HG03196 (cell line): ENCODE data around the gene OR4C45.
"Not testable (repeated sequence)": the region's sequence is repeated elsewhere in the genome, so short reads cannot be mapped to it uniquely, and the experiment has no call there.

Source experiments
- ATAC-seq: cut with Tn5 transposase; IDR thresholded peaks from one replicate; pipeline ENCODE4 v1.9.1; 2021; ENCODE audit not compliant: unreplicated experiment

The OR4C45 gene

GRCh38 chr11:50032574-50032973 is at the start of gene OR4C45:
TSS of gene OR4C45 (plus strand) at chr11:50032874.
- no peak for ATAC-seq

DNA sequence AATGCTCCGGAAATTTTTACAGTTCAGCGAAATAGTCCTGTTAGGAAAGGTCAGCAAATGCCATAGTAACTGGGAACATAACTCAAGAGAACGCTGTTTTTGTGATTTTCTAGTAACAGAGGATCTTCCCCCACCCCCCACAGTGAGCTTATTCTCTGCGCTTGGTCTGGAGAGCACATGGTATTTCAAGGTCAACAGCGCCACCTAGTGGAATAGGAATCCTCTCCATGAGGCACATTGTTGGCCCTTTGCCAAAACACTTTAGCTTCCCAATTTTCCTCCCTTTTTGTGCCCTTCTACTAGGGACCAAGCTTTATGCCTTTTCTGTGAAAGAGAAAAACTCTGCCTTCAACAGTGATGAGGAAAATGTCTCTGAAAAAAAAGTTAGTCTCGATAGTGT is 37.1 kb upstream of the OR4C45 start:
- ATAC-seq: no peak

GRCh38 chr11:50030193-50030592 is 2.5 kb upstream of the OR4C45 start:
- no peak for ATAC-seq

GRCh38 chr11:50036239-50036638 is 3.6 kb downstream of the OR4C45 start:
- not testable (repeated sequence) for ATAC-seq

- no peak for ATAC-seq
Measured at GRCh38 chr11:50037251-50037650, 4.6 kb downstream of the OR4C45 start.

DNA sequence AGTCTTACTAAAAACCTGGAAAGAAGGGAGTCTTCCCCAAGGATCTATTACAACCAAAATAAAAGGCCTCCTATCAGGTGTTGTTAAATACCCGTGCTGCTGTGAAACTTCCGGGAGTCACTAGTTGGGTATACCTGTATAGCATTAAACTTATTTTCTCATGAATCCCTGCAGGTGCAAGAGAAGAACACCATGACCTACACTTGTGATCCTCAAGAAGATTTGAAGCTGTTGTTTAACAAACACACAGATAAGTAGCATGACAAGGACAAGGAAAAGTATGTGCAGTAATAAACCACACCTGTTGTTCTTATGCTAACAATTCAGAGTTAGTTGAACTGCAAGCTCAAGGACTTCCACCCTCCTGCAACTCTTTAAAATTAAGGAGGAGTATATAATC is 12.0 kb downstream of the OR4C45 start:
- no peak for ATAC-seq

DNA sequence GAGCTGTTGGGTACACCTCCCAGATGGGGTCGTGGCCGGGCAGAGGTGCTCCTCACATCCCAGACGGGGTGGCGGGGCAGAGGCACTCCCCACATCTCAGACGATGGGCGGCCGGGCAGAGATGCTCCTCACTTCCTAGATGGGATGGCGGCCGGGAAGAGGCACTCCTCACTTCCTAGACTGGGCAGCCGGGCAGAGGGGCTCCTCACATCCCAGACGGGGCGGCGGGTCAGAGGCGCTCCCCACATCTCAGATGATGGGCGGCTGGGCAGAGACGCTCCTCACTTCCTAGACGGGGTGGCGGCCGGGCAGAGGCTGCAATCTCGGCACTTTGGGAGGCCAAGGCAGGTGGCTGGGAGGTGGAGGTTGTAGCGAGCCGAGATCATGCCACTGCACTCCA is 30.4 kb downstream of the OR4C45 start:
- not testable (repeated sequence) for ATAC-seq

- no peak for ATAC-seq
Measured at GRCh38 chr11:50070389-50070788, 37.7 kb downstream of the OR4C45 start.

DNA sequence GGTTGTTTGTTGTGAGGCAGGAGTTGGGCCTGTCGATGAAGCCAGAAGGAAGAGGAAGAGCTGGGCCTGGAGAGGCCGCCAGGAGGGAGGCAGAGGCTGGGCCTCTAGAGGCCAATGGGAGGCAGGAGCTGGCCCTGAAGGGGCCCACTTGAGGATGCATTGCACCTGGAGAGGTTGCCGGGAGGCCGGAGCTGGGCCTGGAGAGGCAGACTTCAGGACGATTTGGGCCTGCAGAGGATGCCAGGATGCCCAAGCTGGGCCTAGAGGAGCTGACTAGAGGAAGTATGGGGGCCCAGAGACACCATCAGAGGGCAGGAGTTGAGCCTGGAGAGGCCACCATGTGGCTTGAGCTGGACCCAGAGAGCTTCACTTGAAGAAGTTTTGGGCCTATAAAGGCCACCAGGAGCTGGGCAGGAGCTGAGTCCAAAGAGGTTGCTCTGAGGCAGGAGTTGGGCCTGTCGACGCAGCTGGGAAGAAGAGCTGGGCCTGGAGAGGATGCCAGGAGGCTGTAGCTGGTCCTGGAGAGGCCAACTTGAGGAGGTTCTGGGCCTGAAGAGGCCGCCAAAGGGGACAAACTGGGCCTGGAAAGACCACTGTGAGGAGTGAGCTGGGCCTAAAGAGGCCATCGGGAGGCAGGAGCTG is 39.0 kb downstream of the OR4C45 start:
- no peak for ATAC-seq

DNA sequence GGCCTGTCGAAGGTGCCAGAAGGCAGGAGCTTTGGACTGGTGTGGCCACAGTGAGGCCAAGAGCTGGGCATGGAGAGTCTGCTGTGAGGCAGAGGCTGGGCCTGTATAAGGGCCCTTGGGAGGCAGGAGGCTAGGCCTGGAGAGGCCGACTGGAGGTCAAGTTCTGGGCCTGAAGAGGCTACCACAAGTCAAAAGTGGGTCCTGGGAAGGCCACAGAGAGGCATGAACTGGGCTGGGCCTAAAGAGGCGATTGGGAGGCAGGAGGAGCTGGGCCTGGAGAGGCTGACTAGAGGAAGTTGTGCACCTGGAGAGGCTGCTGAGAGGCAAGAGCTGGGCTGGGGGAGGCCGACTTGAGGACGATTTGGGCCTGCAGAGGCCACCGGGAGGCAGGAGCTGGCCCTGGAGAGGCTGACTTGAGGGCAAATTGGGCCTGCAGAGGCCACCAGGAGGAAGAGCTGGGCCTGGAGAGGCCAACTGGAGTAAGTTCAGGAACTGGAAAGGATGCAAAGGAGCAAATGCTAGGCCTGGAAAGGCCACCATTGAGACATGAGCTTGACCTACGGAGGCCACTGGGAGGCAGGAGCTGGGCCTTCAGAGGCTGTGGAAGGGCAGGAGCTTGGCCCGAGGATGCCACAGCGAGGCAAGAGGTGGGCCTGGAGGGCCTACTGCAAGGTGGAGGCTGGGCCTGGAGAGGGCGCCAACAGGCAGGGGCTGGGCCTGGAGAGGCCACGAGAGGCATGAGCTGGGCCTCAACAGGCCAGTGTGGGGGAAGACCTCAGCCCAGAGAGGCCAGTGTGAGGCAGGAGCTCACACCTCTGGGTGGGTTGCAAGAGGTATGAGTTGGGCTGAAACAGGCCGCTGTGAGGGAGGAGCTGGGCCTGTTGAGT is 39.8 kb downstream of the OR4C45 start:
- no peak for ATAC-seq

DNA sequence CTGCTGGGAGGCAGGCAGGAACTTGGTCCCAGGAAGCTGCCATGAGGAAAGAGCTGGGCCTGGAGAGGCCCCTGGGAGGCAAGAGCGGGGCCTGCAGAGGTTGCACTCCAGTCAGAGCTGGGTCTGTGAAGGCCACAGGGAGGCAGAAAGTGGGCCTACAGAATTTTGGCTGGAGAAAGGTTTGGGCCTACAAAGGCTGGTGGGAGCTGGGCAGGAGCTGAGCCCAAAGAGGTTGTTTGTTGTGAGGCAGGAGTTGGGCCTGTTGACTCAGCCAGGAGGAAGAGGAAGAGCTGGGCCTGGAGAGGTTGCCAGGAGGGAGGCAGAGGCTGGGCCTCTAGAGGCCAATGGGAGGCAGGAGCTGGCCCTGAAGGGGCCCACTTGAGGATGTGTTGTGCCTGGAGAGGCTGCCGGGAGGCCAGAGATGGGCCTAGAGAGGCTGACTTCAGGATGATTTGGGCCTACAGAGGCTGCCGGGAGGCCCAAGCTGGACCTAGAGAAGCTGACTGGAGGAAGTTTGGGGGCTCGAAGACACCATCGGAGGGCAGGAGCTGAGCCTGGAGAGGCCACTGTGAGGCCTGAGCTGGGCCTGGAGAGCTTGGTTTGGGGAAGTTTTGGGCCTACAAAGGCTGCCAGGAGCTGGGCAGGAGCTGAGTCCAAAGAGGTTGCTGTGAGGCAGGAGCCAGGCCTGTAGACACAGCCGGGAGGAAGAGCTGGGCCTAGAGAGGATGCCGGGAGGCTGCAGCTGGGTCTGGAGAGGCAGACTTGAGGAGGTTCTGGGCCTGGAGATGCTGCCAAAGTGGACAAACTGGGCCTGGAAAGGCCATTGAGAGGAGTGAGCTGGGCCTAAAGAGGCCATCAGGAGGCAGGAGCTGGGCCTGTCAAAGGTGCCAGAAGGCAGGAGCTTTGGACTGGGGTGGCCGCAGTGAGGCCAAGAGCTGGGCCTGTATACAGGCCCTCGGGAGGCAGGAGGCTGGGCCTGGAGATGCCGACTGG is 40.7 kb downstream of the OR4C45 start:
- no peak for ATAC-seq

DNA sequence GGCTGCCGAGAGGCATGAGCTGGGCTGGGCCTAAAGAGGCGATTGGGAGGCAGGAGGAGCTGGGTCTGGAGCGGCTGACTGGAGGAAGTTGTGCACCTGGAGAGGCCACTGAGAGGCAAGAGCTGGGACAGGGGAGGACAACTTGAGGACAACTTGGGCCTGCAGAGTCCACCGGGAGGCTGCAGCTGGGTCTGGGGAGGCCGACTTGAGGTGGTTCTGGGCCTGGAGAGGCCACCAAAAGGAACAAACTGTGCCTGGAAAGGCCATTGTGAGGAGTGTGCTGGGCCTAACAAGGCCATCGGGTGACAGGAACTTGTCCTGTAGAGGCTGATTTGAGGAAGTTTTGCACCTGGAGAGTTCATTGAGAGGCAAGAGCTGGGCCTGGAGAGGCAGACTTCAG is 41.5 kb downstream of the OR4C45 start:
- no peak for ATAC-seq

GRCh38 chr11:50075856-50076255 is 43.2 kb downstream of the OR4C45 start:
- no peak for ATAC-seq

GRCh38 chr11:50077526-50077925 is 44.9 kb downstream of the OR4C45 start:
- ATAC-seq: no peak

DNA sequence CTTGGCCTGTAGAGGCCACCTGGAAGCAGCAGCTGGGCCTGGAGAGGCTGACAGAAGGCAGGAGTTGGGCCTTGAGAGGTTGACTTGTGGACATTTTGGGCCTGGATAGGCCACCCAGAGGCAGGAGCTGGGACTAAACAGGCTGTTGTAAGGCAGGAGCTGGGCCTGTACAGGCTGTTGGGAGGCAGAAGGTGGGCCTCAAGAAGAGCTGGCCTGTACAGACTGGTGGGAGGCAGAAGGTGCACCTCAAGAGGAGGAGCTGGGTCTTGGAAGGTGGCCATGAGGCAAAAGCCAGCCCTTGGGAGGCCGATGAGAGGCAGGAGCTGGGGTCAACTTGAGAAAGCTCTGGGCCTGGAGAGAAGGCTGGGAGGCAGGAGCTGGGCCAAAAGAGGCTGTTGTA is 45.3 kb downstream of the OR4C45 start:
- no peak for ATAC-seq

DNA sequence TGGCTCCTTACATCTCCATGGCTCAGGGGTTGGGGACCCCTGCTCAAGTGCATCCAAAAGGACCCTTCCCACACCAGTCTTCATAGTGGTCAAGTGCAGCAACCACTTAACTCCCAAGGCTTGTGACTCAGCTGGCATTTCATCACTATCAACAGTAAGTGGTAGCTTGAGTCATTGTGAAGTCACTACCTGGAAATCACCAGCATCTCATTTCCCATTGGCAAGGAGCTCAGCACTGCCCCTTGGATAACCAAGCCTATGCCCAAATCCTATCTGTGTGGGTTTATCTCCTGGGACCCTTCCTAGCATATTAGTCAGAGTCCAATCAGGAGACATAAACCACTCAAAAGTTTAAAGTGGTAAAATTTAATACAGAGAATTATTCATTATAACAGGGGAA is 46.3 kb downstream of the OR4C45 start:
- not testable (repeated sequence) for ATAC-seq

DNA sequence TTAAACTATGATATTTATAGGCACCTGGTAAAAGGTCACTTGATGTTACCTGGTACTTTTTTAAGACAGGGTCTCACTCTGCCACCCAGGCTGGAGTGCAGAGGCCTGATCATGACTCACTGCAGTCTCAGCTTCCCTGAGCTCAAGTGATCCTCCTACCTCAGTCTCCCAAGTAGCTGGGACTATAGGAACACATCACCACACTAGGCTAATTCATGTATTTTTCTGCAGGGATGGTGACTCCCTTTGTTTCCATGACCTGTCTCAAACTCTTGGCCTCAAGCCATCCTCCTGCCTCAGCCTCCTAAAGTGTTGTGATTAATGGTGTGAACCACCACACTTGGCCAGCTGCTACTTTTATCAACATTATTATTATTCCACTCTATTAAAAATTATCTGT is 47.6 kb downstream of the OR4C45 start:
- ATAC-seq: no peak
